PC-3 (cell line): Measurements from ENCODE around the gene KIAA0040. TPM values are rescaled to one million over a fixed set of nuclear protein-coding genes. Genes with fewer than 3 reads are reported as not detected.
A peak's percentile ranks its signal among the peaks of the same experiment; 100 is the strongest.

Source experiments
- ATAC-seq: fragments of 200-7000 bp; cut with Tn5 transposase; 2 replicates; pipeline ENCODE4 v1.9.1; 2020; ENCODE audit warnings: mild to moderate bottlenecking, moderate library complexity
- BruUV-seq: library from RNA; stranded (reverse); fragments of 400-500 nt; replicated peaks from 2 replicates; lab custom pipeline; 2021; lab: Mats Ljungman, UMichigan
- CTCF ChIA-PET: fragments of 300-600 bp; sonication (Branson Sonifier 250); formaldehyde crosslinking; loops from one replicate; lab custom pipeline; 2022; ENCODE audit warnings: antibody characterized with exemption; lab: Charles Lee
- POLR2A ChIA-PET: fragments of 300-600 bp; sonication (Branson Sonifier 250); formaldehyde crosslinking; loops from one replicate; lab custom pipeline; 2022; ENCODE audit warnings: antibody characterized with exemption; ENCODE audit not compliant: unreplicated experiment; lab: Charles Lee
- DNase-seq: peaks from one replicate; pipeline ENCODE4 v3.0.0-alpha.2; 2015
- H2AFZ ChIP-seq: fragments of 300-600 bp; sonication (generic); 2 replicates; pipeline ENCODE4 v1.6.0; 2016; ENCODE audit warnings: antibody characterized with exemption, low read length
- H3F3A ChIP-seq: fragments of 300-600 bp; sonication (generic); one replicate; pipeline ENCODE4 v1.6.0; 2017; ENCODE audit warnings: antibody characterized with exemption, low read length, control low read depth, mild to moderate bottlenecking; ENCODE audit not compliant: unreplicated experiment
- H3K27ac ChIP-seq: fragments of 300-600 bp; sonication (generic); 2 replicates; pipeline ENCODE4 v1.5.1; 2016; ENCODE audit warnings: mild to moderate bottlenecking, low read length
- H3K27me3 ChIP-seq: fragments of 300-600 bp; sonication (generic); 2 replicates; pipeline ENCODE4 v1.6.1; 2016; ENCODE audit warnings: low read length, mixed read lengths
- H3K36me3 ChIP-seq: fragments of 300-600 bp; sonication (generic); 2 replicates; pipeline ENCODE4 v1.6.1; 2016; ENCODE audit warnings: low read depth, mixed run types, low read length, mixed read lengths
- H3K4me1 ChIP-seq: fragments of 300-600 bp; sonication (generic); 2 replicates; pipeline ENCODE4 v1.5.1; 2016; ENCODE audit warnings: low read length; ENCODE audit not compliant: insufficient read depth
- H3K4me2 ChIP-seq: fragments of 300-600 bp; sonication (generic); 2 replicates; pipeline ENCODE4 v1.6.0; 2016; ENCODE audit warnings: low read length
- H3K4me3 ChIP-seq: fragments of 300-600 bp; sonication (generic); 2 replicates; pipeline ENCODE4 v1.5.1; 2016; ENCODE audit warnings: mild to moderate bottlenecking, low read length, mixed read lengths
- H3K79me2 ChIP-seq: fragments of 300-600 bp; sonication (generic); 2 replicates; pipeline ENCODE4 v1.6.1; 2017; ENCODE audit warnings: low read length, mixed read lengths
- H3K9ac ChIP-seq: fragments of 300-600 bp; sonication (generic); 2 replicates; pipeline ENCODE4 v1.6.0; 2016; ENCODE audit warnings: mild to moderate bottlenecking, low read length
- H3K9me2 ChIP-seq: fragments of 300-600 bp; sonication (generic); replicated peaks from 2 replicates; pipeline ENCODE4 v1.6.1; 2016; ENCODE audit warnings: mixed run types, low read length, mixed read lengths
- H3K9me3 ChIP-seq: fragments of 300-600 bp; sonication (generic); 2 replicates; pipeline ENCODE4 v1.6.1; 2016; ENCODE audit warnings: low read length, mixed read lengths
- H4K20me1 ChIP-seq: fragments of 300-600 bp; sonication (generic); 2 replicates; pipeline ENCODE4 v1.6.1; 2016; ENCODE audit warnings: low read length, mixed read lengths
- CTCF ChIP-seq: fragments of 300-600 bp; sonication (generic); conservative IDR thresholded peaks from 2 replicates; pipeline ENCODE4 v1.5.1; 2017; ENCODE audit warnings: antibody characterized with exemption, low read depth, mild to moderate bottlenecking, low read length
- EZH2 ChIP-seq: fragments of 300-600 bp; sonication (generic); IDR thresholded peaks from one replicate; pipeline ENCODE4 v1.6.1; 2017; ENCODE audit warnings: antibody characterized with exemption, mild to moderate bottlenecking, low read length; ENCODE audit not compliant: unreplicated experiment
- EZH2phosphoT487 ChIP-seq: fragments of 300-600 bp; sonication (generic); IDR thresholded peaks from 2 replicates; pipeline ENCODE4 v1.6.1; 2018; ENCODE audit warnings: mild to moderate bottlenecking, antibody characterized with exemption, low read length, borderline replicate concordance
- intact Hi-C: fragments of 100-400 bp; cut with micrococcal nuclease; formaldehyde crosslinking; loops from 2 replicates; pipeline ENCODE4 v1.9.0; 2023
- total RNA-seq: library from RNA; depleted of rRNA; stranded (reverse); fragments of >200 nt; gene quantifications from 2 replicates; pipeline ENCODE4 v1.2.3, GENCODE V29; 2014

KIAA0040 gene
- total RNA-seq, 1 experiment from 2014 or later: 17.8 TPM

- Histone ChIP-seq H3K9me3 (no peaks in the 10 kb centered on the region), H3K9ac (0 out of 2 replicates have a peak overlapping the region, but pooled peaks have one; percentile 40), H3K27me3 (no peaks in the 10 kb centered on the region), H3K79me2 (no peaks in the 10 kb centered on the region), H3K27ac (peak overlapping the region; percentile 99), H3K4me1 (peaks cover 46% of the 10 kb centered on the region), H3K9me2 (no peaks in the 10 kb centered on the region), H2AFZ (no peak overlapping the region), H3K4me2 (peak overlapping the region; percentile 52), H4K20me1 (no peaks in the 10 kb centered on the region), H3K36me3 (no peaks in the 10 kb centered on the region), H3F3A (peaks cover 1% of the 10 kb centered on the region), H3K4me3 (no peak overlapping the region)
- intact Hi-C loops: loop anchor here (5.0 kb wide), 1 partner anchor 41 kb away; no protein-coding TSS in a partner anchor
- no peak for TF ChIP-seq CTCF
- TF ChIP-seq EZH2phosphoT487: no peak
- no peak for TF ChIP-seq EZH2
- no TSS peak for BruUV-seq
- DNase-seq (peak; percentile 18), ATAC-seq (no peak)
- ChIA-PET POLR2A (no interaction called here), CTCF (no interaction called here)
Observed at GRCh38 chr1:175198332-175198731, 5.8 kb upstream of the KIAA0040 start.

GRCh38 chr1:175197531-175197930 lies 5.0 kb upstream of the KIAA0040 start:
- Histone ChIP-seq H3K4me3 (no peak overlapping the region), H4K20me1 (no peaks in the 10 kb centered on the region), H3K9ac (peak overlapping the region; percentile 79), H3K9me3 (no peaks in the 10 kb centered on the region), H3K36me3 (no peaks in the 10 kb centered on the region), H3K27me3 (no peaks in the 10 kb centered on the region), H3K27ac (peak overlapping the region; percentile 99), H3K9me2 (no peaks in the 10 kb centered on the region), H3F3A (peaks cover 4% of the 10 kb centered on the region), H2AFZ (no peak overlapping the region), H3K79me2 (no peaks in the 10 kb centered on the region), H3K4me2 (peak overlapping the region; percentile 33), H3K4me1 (peaks cover 49% of the 10 kb centered on the region)
- ATAC-seq (peak; percentile 56), DNase-seq (peak; percentile 93)
- ChIA-PET POLR2A (no interaction called here), CTCF (no interaction called here)
- intact Hi-C loops: loop anchor here (1.0 to 5.0 kb wide), 3 partner anchors 20 to 40 kb away; no protein-coding TSS in a partner anchor
- no peak for TF ChIP-seq EZH2
- TF ChIP-seq EZH2phosphoT487: no peak
- no peak for TF ChIP-seq CTCF
- BruUV-seq: no TSS peak

GRCh38 chr1:175195798-175196197 lies 3.2 kb upstream of the KIAA0040 start:
- Histone ChIP-seq H3F3A (peaks cover 4% of the 10 kb centered on the region), H3K4me2 (peak overlapping the region; percentile 48), H3K79me2 (peaks cover 12% of the 10 kb centered on the region), H3K4me3 (no peak overlapping the region), H3K9me3 (no peaks in the 10 kb centered on the region), H4K20me1 (peaks cover 8% of the 10 kb centered on the region; the same call in 1 of the 2 replicates), H3K36me3 (no peaks in the 10 kb centered on the region), H2AFZ (no peak overlapping the region), H3K4me1 (peaks cover 57% of the 10 kb centered on the region), H3K27ac (peak overlapping the region; percentile 99), H3K27me3 (no peaks in the 10 kb centered on the region), H3K9me2 (no peaks in the 10 kb centered on the region), H3K9ac (peak overlapping the region; percentile 53; the same call in 1 of the 2 replicates)
- BruUV-seq: no TSS peak
- TF ChIP-seq EZH2: no peak
- TF ChIP-seq CTCF: no peak
- no peak for TF ChIP-seq EZH2phosphoT487
- CTCF ChIA-PET: interaction anchor here (1.2 kb wide), 1 partner anchor 44 kb away, joined by 3 read pairs; no protein-coding TSS in a partner anchor
- ATAC-seq: peak; percentile 16
- peak; percentile 59 for DNase-seq
- POLR2A ChIA-PET: no interaction called here
- intact Hi-C loops: loop anchor here (5.0 kb wide), 1 partner anchor 38 kb away; no protein-coding TSS in a partner anchor
